SKM-1 (cell line): ENCODE results near the gene BABAM1.

Experiments
- DNase-seq: peaks from one replicate; lab custom pipeline; 2025; ENCODE audit not compliant: unreplicated experiment; lab: John Stamatoyannopoulos, UW

Gene BABAM1

DNA sequence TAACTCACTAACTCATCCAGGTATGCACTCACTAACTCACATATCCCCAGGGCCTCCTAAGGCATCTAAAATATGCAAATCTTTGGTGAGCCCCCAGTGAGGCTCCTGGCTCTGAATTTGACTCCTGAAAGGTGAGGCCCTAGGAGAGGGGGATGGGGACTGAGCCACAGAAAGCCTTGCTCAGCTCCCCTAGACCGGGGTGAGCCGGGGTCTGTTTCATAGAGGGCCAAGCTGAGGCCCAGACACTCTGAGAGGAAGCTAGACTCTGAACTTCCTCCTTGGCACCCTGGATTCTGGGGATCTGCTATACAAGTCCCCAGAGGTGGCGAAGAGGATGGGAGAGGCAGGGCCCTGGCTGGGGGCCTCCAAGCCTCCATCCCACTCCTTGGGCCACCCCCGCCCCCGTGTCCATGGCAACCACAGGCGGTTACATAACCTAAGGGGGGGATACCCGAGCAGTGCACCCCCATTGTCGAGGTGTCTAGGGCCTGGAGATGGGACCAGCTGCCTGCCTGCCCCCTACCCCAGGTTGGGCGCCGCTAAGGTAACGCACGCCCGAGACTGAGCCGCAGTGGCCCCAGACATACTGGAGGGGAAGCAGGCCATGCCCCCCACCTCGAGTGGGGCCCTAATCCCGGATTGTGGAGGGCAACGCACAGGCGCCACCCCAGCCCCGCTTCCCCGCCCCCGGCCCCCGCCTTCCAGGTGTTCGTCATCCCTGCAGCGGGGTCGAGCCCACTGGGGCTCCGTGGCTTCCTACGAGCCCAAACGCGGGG, 35.3 kb downstream of the BABAM1 start:
- peak; percentile 20 for DNase-seq

DNA sequence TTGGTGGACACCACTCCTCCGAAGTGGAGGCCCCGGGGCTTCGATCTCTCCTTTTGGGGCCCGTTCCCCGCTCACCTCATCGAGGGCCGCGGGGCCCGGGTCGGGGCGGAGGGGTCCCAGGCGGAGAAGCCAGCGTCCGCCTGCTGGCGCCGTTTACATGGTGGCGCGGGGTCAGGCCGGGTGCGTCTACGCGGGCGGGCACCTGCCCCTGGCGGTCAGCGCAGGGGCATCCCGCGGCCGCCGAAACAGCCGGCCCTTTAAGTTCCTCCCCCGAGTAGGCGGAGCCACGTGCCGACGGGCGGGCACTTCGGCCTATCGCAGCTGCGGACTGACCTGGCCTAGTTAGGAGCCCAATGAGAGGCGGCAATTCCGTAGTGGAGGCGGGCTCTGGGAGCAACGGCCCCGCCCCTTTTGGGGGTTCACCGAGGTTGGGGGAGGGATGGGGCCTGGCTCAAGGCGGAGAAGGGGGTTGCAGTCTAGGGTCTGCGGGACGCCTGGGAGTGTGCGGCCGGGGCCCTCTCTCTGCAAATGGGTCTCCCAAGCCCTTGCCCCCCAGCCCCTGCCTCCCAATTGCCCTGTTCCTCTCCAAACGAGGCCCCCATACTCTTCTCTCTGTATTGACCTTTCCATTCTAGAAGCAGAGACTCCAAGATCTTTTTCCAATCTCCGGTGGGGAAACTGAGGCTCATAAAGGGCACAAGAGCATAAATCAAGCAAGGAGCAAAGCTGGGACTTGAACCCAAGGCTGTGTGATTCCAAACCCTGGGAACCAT, 36.1 kb downstream of the BABAM1 start, which contains the start of gene ABHD8:
Gene ABHD8 (minus strand): TSS at position 259 of the 773 bp plus-strand sequence. CDS start 1,809 bp downstream, outside the sequence.
- DNase-seq = peak; percentile 89

DNA sequence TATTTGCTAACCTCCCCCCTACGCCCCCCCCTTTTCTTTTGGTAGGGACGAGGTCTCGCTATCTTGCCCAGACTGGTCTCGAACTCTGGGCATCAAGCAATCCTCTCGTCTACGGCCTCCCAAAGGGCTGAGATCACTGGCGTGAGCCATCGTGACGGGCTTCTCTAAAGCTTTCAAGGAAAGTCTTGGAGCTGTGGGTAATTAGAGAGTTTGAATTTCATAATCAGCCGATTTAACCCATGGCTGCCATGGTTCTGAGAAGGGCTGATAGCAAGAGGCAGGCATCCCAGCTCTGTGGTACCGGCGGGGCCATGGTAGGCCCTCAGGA, 36.7 kb downstream of the BABAM1 start:
- no peak for DNase-seq

DNA sequence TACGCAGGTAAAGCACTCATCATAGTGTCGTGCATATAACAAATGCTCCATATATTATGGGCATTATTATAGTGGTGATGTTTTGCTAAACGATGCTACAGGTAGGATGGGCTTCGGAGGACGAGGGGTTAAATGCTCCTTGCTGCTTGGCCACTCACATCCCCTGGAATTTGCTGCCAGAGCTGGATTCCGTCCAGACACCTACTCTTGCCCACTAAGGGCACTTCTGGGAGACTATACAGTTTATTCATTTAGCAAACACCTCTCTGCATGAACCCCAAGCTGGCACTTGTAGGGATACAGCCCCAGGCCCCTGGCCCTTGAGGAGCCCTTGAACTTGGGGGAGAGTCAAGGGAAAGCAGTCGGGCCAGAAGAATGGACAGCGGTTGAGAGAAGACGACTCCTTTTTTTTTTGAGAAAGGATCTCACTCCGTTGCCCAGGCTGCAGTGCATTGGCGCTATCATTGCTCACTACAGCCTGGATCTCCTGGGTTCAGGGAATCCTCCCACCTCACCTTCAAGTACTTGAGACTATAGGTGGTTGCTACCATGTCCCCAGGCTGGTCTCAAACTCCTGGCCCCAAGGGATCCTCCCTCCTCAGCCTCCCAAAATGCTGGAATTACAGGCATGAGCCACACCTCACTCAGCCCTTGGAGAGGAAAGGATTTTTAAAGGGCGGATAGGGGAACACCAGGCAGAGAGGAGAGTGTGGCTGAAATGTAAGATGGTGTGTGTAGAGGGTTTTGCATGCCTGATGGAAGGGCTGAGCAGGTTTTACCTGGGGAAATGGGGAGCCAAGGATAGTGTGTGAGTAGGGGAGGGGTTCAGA, 37.4 kb downstream of the BABAM1 start:
- DNase-seq = no peak

DNA sequence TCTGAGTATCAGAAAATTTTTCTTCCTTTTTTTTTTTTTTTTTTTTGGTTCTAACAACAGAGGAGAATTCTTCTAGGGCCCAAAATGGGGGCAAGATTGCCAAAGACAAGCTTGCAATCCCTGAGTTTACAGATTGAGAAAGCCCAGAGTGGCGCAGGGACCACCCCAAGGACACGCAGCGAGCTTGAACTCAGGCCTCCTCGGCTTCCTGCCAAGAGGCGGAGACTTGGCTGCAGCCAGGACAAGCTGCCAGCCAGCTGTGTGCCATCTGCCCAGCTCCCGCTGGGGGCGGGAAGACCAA, 37.9 kb downstream of the BABAM1 start:
- DNase-seq = no peak

DNA sequence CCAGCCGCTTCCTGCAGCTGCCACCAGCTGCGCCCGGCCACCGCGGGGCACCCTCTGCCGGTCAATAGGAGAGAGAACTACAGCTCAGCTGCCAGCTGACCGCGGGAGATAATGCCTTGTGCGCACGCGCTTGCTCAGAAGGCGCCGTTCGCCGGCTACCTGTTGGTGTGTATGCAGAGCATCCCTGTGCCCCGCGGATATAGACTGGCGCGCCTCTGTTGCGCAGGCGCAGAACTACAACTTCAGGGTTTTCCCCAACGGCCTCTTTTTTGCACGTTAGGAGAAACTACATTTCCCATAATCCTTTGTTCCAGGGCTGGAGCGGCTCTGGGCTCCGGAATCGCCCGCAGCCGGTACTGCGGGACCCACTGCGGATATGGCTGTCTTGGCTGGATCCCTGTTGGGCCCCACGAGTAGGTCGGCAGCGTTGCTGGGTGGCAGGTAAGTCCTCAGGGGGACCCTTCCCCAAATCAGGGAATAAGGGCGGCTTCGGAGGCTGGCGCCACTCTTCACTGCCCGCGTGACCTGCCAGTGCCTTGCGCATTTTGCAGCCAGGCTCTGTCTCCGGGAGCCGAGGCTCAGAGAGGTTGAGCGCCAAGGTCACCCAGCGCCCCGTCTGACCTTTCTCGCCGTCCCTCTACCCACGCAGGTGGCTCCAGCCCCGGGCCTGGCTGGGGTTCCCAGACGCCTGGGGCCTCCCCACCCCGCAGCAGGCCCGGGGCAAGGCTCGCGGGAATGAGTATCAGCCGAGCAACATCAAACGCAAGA, 38.5 kb downstream of the BABAM1 start, which contains the start of gene MRPL34:
Gene MRPL34 (plus strand): TSS at position 356 of the 768 bp plus-strand sequence. CDS start 21 bp downstream, at position 377.
- peak; percentile 99 for DNase-seq

DNA sequence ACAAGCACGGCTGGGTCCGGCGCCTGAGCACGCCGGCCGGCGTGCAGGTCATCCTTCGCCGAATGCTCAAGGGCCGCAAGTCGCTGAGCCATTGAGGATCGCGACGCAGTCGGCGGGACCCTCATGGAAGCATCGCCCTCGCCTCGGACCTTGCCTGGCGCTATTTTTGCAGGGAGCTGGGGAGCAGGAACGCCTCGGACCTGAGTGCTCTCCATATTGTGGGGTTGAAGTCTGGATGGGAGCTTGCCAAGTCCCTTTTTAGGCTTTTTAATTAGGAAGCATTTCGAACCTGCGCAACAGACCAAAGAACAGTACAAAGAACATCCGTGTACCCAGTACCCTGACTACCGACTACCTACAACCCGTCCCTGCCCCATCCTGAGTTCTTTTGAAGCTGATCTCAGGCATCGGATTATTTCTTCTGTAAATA, 39.1 kb downstream of the BABAM1 start:
- DNase-seq = no peak

DNA sequence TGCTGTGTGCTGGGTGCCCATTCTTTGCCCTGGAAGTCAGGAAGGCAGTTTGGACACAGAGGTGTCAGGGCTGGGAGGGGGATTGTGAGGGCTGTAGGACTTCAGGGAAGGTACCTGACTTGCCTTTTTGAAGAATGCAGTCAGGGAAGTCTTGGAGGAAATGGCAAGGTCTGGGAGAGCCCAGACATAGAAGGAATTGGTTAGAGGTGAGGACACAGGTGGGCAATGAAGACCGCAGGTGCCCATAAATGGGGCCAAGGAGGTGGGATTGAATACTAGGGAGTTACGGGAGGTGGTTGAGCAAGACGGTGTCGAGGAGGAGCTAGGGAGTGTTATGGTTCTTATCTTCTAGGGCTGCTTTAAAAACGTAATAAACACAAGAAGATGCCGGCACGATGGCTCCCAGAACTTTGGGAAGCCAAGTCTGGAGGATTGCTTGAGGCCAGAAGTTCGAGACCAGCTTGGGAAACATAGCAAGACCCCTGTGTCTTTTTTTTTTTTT, 40.7 kb downstream of the BABAM1 start:
- DNase-seq = no peak

DNA sequence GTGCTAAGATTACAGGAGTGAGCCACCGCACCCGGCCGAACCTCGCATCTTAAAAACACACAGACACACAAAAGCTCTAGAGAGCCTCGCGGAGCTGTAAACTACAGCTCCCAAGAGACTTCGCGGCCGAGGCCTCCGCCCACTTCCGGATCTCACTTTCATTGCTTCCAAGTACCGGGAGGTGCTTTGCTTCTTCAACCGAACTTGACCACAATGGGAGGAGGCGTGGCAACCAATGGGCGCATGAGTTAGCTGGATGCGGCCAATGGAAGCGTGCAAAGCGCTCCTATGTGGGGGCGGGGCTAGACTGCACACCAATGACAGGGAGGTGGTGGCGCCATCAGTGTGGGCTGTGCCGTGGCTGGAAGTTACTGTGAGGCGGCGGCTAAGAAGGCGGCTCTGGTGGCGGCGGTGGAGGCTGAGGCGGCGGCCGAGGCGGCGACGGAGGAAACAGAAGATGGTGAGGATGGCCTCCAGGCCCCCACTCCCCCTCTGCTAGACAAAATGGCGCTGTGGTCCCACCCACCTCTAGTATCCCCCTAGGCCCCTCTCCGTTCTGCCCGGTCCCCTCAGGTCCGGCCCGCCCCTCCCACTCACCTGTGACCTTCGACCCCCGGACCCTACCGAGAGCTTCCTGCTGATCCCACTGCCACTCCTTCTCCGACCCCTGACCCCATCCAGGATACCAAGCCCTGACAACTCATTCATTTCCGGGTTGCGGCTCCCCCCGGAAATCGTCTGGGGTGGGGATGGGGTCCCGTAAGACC, 42.1 kb downstream of the BABAM1 start, which contains the start of gene DDA1:
Gene DDA1 (plus strand): TSS at position 366 of the 767 bp plus-strand sequence. CDS start 92 bp downstream, at position 458.
- peak; percentile 99 for DNase-seq

DNA sequence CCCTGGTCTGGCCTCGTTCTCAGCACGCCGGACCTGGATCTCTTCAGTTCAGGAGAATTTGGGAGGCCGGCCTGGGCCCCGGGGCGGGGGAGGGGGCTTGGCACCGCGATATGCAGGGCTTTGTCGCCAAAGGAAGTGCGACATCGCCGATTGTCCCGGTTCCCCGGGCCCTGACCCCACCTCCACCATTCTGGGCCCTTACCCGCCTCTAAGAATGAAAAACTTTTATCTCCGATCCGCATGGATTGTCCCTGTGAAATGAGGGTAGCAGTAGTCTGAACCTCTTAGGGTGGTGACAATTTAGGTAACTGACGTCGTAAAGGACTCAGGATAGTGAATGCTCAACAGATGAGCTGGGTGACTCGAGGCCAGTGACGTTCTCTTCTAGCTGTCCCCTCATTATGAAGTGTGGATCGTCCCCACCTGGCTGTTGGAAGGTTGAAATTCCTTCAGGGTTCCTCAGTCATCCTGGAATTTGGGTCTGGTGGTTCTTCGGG, 42.8 kb downstream of the BABAM1 start:
- no peak for DNase-seq

DNA sequence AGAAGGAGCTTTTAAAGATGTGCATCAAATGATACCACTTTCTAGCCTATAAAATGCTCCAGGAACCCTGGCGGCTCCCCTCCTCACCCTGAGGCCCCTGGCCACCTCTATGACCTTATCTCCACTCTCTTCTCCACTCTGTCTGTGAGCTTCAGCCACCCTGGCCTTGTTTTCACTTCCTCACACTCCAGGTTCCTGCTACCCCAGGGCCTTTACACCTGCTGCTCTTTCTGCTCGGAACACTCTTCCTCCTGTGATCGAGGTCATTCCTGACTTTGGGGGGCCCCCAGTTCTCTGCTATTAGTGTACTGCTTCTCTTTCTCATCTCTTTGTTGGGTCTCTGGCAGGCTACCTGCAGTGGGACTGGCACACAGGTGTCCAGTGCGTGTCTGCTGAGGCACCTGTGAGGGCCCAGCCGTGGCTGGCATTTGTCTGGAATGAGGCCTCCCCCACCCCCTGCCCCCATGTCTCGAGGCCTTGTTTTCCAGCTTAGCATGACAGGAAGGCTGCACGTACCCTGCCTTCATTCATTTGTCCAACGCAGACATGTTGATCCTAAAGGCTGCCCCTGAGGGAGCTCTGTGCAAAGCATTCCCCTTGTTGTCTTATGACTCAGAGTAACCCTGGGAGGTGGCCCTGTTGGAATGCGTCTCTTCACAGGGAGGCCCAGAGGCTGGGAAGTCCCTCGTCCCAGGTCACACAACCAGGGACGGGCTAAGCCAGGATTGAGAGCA, 44.4 kb downstream of the BABAM1 start:
- no peak for DNase-seq

DNA sequence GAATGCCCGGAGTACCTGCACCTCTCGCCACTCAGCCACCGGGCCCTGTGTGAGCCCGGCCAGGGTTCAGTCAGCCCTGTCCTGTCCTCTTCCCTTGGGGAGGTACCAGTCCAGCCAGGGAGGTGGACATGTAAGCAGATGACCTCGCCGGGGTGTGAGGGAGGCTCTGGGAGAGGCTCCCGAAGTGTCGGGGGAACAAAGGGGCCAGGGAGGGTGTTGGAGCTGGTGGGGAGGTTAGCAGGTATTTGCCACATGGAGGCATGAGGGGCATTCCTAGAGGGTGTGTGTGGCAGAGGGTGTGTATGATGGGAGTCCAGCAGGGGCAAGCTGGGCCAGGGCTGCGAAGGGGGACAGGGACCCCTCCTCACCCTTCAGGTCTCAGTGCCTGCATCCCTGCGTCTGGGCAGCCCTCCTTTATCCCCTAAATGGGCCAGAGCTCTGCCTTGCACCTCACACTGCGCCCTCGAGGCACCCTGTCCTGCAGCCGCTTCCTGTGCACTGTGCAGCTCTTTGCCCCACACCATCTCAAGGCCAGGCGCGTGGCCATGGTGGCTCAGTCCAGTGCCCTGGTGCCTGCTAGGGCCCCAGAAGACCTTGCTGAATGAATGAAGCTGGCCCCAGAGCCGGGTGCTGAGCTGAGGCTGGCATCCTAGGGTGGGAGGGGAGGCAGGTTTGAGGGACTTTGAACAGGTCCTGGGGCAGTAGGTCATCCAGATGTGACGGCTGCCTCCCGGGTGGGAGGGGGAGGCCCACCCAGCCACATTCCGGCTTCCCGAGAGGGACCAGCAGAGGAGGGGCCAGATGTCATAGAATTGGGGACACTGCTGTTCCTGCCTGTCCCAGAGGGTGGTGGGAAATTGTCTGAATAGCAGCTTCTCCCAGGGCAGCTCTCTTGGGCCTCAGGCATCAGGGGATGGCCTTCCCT, 45.2 kb downstream of the BABAM1 start:
- DNase-seq = no peak

DNA sequence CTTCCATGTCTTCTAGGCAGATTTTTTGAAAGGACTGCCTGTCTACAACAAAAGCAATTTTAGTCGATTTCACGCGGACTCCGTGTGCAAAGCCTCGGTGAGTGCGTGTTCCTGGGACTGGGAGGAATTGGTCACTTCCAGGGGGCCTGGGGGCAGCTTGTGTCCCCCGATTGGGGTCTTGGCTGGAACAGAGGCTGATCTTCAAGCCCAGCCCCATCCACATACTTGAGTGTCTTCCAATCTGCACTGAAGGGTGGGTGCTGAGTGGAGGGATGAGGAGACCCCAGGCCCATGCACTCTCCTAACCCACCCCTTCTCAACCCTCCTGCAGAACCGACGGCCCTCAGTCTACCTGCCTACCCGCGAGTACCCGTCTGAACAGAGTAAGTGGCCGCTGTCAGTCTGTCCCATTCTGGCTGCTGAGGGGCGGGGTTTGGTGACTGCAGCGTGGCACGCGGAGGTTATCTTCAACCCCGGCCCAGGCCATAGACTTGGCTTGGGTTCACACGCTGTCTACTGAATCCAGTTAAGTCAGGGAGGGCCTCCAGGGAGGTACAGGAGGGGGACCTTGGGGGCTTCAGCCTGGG, 46.9 kb downstream of the BABAM1 start:
- no peak for DNase-seq

DNA sequence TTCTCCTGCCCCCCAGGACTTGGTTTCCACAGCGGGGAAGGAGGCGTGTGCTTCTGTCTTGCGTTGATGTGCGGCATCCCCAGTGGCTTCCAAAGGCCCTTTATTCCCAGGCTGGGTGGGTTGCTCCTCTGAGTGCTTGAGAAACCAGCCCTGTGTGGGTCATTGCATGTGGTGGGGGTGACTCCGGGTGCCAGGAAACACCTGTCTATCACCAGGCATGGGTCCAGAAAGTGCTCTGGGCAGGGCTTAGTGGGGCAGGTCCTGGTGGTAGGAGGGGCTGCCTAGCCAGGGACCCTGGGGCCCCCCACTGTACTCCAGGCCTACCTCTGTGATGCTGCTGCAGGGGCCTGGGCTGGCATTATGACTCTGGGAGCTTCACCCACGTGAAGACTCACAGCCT, 51.7 kb downstream of the BABAM1 start:
- DNase-seq = no peak

DNA sequence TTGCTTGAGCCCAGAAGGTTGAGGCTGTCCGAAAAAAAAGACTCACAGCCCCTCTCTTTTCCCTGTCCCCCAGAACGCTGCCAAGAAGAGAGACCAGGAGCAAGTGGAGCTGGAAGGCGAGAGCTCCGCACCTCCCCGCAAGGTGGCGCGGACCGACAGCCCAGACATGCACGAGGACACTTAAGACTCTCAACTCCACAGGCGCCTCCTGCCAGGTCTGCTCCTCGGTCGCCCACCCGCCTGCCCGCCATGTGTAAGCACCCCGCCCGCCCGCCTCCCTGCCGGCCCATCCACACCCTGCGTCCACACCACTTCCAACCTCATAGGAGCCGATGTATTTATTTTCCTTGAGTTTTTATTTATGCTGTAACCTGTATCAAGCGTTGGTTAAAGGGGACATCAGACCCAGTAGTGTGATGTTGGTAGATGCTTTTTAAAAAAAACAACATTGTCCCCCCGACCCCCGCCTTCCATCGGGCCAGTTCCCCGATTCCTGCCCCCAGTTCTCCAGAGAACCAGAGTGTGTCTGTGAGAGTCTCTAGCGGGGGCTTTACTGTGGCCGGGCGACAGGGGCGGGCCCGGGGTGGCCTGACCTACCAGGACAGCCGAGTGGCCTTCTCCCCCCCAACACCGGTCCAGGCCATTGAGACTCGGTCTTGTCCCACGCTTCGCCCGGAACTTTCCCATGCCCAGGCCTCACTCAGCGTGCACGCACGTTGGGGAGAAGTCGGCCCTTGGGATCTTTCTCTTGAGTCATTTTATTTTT, 52.4 kb downstream of the BABAM1 start:
- DNase-seq = no peak

DNA sequence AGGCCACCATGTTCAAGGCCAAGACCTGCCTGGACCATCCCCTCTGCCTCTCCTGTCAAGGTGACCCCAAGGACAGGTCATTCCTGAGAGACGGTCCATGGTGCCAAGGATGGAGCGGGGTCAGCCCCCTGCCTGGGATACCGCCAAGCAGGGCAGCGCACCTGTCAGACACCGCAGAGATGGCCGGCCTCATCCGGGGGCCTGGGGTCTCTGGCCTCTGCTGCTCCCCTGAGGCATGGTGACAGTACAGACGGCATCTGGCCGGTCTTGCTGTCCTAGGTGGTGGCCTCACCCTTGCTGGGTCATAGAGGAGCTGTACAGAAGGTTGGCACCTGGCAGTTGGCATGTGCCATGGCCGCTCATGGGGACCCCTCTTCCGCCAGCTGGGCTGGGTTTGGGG, 53.2 kb downstream of the BABAM1 start:
- no peak for DNase-seq
